KMS-11 (cell line): ENCODE measurements around the gene ZFP36.

ENCODE experiments used
- H2AFZ ChIP-seq: fragments of 200-600 bp; sonication (generic); 2 replicates; pipeline ENCODE4 v1.6.1; 2016; ENCODE audit warnings: antibody characterized with exemption, mixed run types, low read depth
- H3K27ac ChIP-seq: fragments of 200-600 bp; sonication (generic); 2 replicates; pipeline ENCODE4 v1.6.1; 2016; ENCODE audit warnings: mild to moderate bottlenecking, mixed run types
- H3K27me3 ChIP-seq: fragments of 200-600 bp; sonication (generic); 2 replicates; pipeline ENCODE4 v1.6.1; 2017; ENCODE audit warnings: mild to moderate bottlenecking, low read depth, mixed run types, moderate library complexity; ENCODE audit not compliant: insufficient read depth
- H3K36me3 ChIP-seq: fragments of 200-600 bp; sonication (generic); 2 replicates; pipeline ENCODE4 v1.6.1; 2017; ENCODE audit warnings: mild to moderate bottlenecking, mixed run types; ENCODE audit not compliant: insufficient read depth
- H3K4me1 ChIP-seq: fragments of 200-600 bp; sonication (generic); 2 replicates; pipeline ENCODE4 v1.6.1; 2016; ENCODE audit warnings: mild to moderate bottlenecking, low read depth, mixed run types; ENCODE audit not compliant: poor library complexity, severe bottlenecking
- H3K4me2 ChIP-seq: fragments of 200-600 bp; sonication (generic); 2 replicates; pipeline ENCODE4 v1.7.0; 2016; ENCODE audit warnings: mild to moderate bottlenecking, mixed run types
- H3K4me3 ChIP-seq: fragments of 200-600 bp; sonication (generic); IDR thresholded peaks from 2 replicates; pipeline ENCODE4 v1.6.1; 2017; ENCODE audit warnings: low read depth, low read length, mixed read lengths; ENCODE audit not compliant: insufficient read depth
- H3K79me2 ChIP-seq: fragments of 200-600 bp; sonication (generic); 2 replicates; pipeline ENCODE4 v1.6.1; 2016; ENCODE audit warnings: low read depth, mixed run types; ENCODE audit not compliant: insufficient read depth
- H3K9ac ChIP-seq: fragments of 200-600 bp; sonication (generic); 2 replicates; pipeline ENCODE4 v1.6.1; 2016; ENCODE audit warnings: mild to moderate bottlenecking, mixed run types
- H4K20me1 ChIP-seq: fragments of 200-600 bp; sonication (generic); 2 replicates; pipeline ENCODE4 v1.6.1; 2016; ENCODE audit warnings: mild to moderate bottlenecking, mixed run types; ENCODE audit not compliant: insufficient read depth
- CTCF ChIP-seq: fragments of 200-600 bp; sonication (generic); conservative IDR thresholded peaks from 2 replicates; pipeline ENCODE4 v1.6.1; 2017; ENCODE audit warnings: low read depth, mild to moderate bottlenecking, antibody characterized with exemption, low read length, moderate library complexity, mixed read lengths

Gene ZFP36

GRCh38 chr19:39419003-39419402, 12.4 kb downstream of the ZFP36 start:
- no peaks in the 10 kb centered on the region for H4K20me1 ChIP-seq
- no peak overlapping the region for H3K4me2 ChIP-seq
- H3K27ac ChIP-seq: no peak overlapping the region
- H3K79me2 ChIP-seq: no peaks in the 10 kb centered on the region
- no peak overlapping the region for H3K9ac ChIP-seq
- H3K27me3 ChIP-seq: no peaks in the 10 kb centered on the region
- H3K4me1 ChIP-seq: no peaks in the 10 kb centered on the region
- no peak overlapping the region for H2AFZ ChIP-seq
- H3K4me3 ChIP-seq: no peak overlapping the region
- no peak for TF ChIP-seq CTCF
- H3K36me3 ChIP-seq: no peaks in the 10 kb centered on the region

GRCh38 chr19:39420769-39421168, 14.1 kb downstream of the ZFP36 start:
- no peak overlapping the region for H3K9ac ChIP-seq
- no peak for TF ChIP-seq CTCF
- no peak overlapping the region for H3K27ac ChIP-seq
- H2AFZ ChIP-seq: no peak overlapping the region
- H3K36me3 ChIP-seq: no peaks in the 10 kb centered on the region
- no peaks in the 10 kb centered on the region for H3K27me3 ChIP-seq
- H3K79me2 ChIP-seq: no peaks in the 10 kb centered on the region
- no peaks in the 10 kb centered on the region for H4K20me1 ChIP-seq
- H3K4me2 ChIP-seq: no peak overlapping the region
- H3K4me1 ChIP-seq: no peaks in the 10 kb centered on the region
- no peak overlapping the region for H3K4me3 ChIP-seq

- no peaks in the 10 kb centered on the region for H3K27me3 ChIP-seq
- no peak for TF ChIP-seq CTCF
- no peak overlapping the region for H3K4me2 ChIP-seq
- H3K27ac ChIP-seq: no peak overlapping the region
- H3K4me3 ChIP-seq: no peak overlapping the region
- no peak overlapping the region for H3K9ac ChIP-seq
- no peaks in the 10 kb centered on the region for H3K36me3 ChIP-seq
- H2AFZ ChIP-seq: no peak overlapping the region
- no peaks in the 10 kb centered on the region for H3K79me2 ChIP-seq
- no peaks in the 10 kb centered on the region for H3K4me1 ChIP-seq
- no peaks in the 10 kb centered on the region for H4K20me1 ChIP-seq
Observed at GRCh38 chr19:39422020-39422419, 15.4 kb downstream of the ZFP36 start.

- 0 out of 2 replicates have a peak, but pooled peaks cover 3% of the 10 kb centered on the region for H3K27me3 ChIP-seq
- H3K27ac ChIP-seq: no peak overlapping the region
- H2AFZ ChIP-seq: no peak overlapping the region
- H3K4me2 ChIP-seq: no peak overlapping the region
- no peaks in the 10 kb centered on the region for H3K79me2 ChIP-seq
- no peak overlapping the region for H3K9ac ChIP-seq
- no peak overlapping the region for H3K4me3 ChIP-seq
- no peak for TF ChIP-seq CTCF
- H4K20me1 ChIP-seq: no peaks in the 10 kb centered on the region
- no peaks in the 10 kb centered on the region for H3K36me3 ChIP-seq
- H3K4me1 ChIP-seq: no peaks in the 10 kb centered on the region
Observed at GRCh38 chr19:39423258-39424086, 16.8 kb downstream of the ZFP36 start.
